Type B pancreatic cell (in vitro differentiated cells): ENCODE data around the gene MAP2K5. TPM values are rescaled to one million over a fixed set of nuclear protein-coding genes. Genes with fewer than 3 reads are reported as not detected.
"Not testable (repeated sequence)": the region's sequence is repeated elsewhere in the genome, so short reads cannot be mapped to it uniquely, and the experiment has no call there.

Experiments
- DNase-seq: peaks from one replicate; pipeline ENCODE4 v3.0.0; 2021; ENCODE audit warnings: mixed read lengths; ENCODE audit not compliant: unreplicated experiment; ENCODE audit errors: extremely low spot score
- H3K27ac Mint-ChIP-seq: 2 replicates; pipeline ENCODE4 v1.8.0; 2021; ENCODE audit warnings: mild to moderate bottlenecking, mixed read lengths
- H3K27me3 Mint-ChIP-seq: 2 replicates; pipeline ENCODE4 v1.8.0; 2021; ENCODE audit warnings: mixed read lengths
- H3K36me3 Mint-ChIP-seq: 2 replicates; pipeline ENCODE4 v1.8.0; 2021; ENCODE audit warnings: mixed read lengths
- H3K4me1 Mint-ChIP-seq: one replicate; pipeline ENCODE4 v1.8.0; 2021; ENCODE audit warnings: mixed read lengths; ENCODE audit not compliant: unreplicated experiment
- H3K4me3 Mint-ChIP-seq: 2 replicates; pipeline ENCODE4 v1.8.0; 2021; ENCODE audit warnings: mild to moderate bottlenecking, mixed read lengths
- H3K9me3 Mint-ChIP-seq: 2 replicates; pipeline ENCODE4 v1.8.0; 2021; ENCODE audit warnings: mixed read lengths
- CTCF ChIP-seq: fragments of 200-600 bp; sonication (generic); conservative IDR thresholded peaks from 2 replicates; pipeline ENCODE4 v1.5.0; 2021; ENCODE audit warnings: antibody characterized with exemption, mild to moderate bottlenecking
- total RNA-seq: library from RNA; stranded (reverse); gene quantifications from 2 replicates; pipeline ENCODE4 v1.2.1, GENCODE V29; 2021; ENCODE audit warnings: low replicate concordance

Gene MAP2K5
- total RNA-seq, 1 donor from 2014 or later = 21.8 TPM

DNA sequence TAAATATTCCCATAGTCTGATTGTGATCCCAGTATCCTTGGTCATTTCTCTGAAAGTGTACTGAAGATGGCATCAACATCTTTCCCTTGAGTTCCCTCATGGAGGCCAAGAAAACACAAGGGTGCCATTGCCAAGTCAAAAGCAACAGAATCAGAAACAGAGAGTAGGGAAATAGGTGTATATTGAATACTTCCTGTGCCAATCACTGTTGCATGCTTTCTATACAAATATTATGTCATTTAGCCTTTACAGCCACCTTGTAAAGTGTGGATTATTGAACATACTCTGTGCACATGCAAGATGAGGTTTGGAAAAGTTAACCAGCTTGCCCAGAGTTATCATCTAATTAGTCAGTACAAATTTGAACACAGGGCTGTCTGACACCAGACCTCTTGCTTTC, 117.9 kb downstream of the MAP2K5 start:
- Mint-ChIP-seq H3K4me1 (no peaks in the 10 kb centered on the region), H3K36me3 (peaks cover 32% of the 10 kb centered on the region), H3K4me3 (no peak overlapping the region), H3K27ac (no peak overlapping the region), H3K27me3 (no peaks in the 10 kb centered on the region), H3K9me3 (peaks cover 6% of the 10 kb centered on the region)
- DNase-seq = no peak
- TF ChIP-seq CTCF = no peak

GRCh38 chr15:67660874-67661606, 118.5 kb downstream of the MAP2K5 start:
- Mint-ChIP-seq H3K27me3 (no peaks in the 10 kb centered on the region), H3K4me3 (no peak overlapping the region), H3K4me1 (no peaks in the 10 kb centered on the region), H3K36me3 (peaks cover 26% of the 10 kb centered on the region), H3K9me3 (peaks cover under 1% of the 10 kb centered on the region), H3K27ac (no peak overlapping the region)
- TF ChIP-seq CTCF = no peak
- DNase-seq = no peak

DNA sequence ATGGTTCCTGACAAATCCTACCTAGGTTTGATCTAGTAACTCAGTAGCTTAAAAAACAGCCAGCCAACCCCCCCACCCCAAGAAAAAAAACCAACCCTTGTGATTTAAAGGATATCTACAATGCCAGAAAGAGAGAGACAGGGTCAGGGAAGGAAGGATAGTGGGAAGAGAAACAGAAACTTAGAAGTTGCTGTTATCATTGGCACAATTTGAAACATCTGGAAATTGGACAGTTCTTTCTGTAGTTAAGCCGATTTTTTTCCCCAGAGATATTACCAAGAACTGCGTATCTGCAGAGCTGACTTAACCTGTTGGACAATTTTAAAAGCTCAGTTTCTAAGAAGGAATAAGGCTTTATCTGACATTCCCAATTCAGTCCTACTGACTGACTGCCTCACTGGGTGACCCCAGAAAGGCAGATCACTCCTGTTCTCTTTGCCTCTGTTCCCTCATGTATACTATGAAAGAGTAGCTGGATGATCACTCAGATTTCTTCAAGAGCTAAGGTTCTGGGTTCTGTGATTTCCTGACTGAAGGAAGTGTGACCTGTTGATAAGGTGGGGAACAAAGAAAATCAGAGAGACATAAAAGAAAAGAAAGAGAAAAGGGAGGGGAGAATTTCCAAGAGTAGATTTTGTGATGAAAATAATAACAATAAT, 128.3 kb downstream of the MAP2K5 start:
- H3K9me3 Mint-ChIP-seq = no peaks in the 10 kb centered on the region
- no peak for DNase-seq
- H3K4me1 Mint-ChIP-seq = no peaks in the 10 kb centered on the region
- H3K27me3 Mint-ChIP-seq = no peaks in the 10 kb centered on the region
- TF ChIP-seq CTCF = no peak
- H3K36me3 Mint-ChIP-seq = peaks cover 4% of the 10 kb centered on the region
- H3K27ac Mint-ChIP-seq = no peak overlapping the region
- H3K4me3 Mint-ChIP-seq = no peak overlapping the region

DNA sequence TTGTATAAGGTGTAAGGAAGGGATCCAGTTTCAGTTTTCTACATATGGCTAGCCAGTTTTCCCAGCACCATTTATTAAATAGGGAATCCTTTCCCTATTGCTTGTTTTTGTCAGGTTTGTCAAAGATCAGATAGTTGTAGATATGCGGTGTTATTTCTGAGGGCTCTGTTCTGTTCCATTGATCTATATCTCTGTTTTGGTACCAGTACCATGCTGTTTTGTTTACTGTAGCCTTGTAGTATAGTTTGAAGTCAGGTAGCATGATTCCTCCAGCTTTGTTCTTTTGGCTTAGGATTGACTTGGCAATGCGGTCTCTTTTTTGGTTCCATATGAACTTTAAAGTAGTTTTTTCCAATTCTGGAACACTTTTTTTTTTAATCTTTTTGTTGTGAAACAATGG, 130.3 kb downstream of the MAP2K5 start:
- not testable (repeated sequence) for DNase-seq, H3K9me3 Mint-ChIP-seq, H3K27ac Mint-ChIP-seq, H3K4me3 Mint-ChIP-seq, H3K36me3 Mint-ChIP-seq, H3K4me1 Mint-ChIP-seq, H3K27me3 Mint-ChIP-seq

- no peaks in the 10 kb centered on the region for H3K9me3 Mint-ChIP-seq
- H3K4me1 Mint-ChIP-seq = no peaks in the 10 kb centered on the region
- H3K27ac Mint-ChIP-seq = no peak overlapping the region
- H3K4me3 Mint-ChIP-seq = no peak overlapping the region
- no peaks in the 10 kb centered on the region for H3K27me3 Mint-ChIP-seq
- TF ChIP-seq CTCF = no peak
- H3K36me3 Mint-ChIP-seq = no peaks in the 10 kb centered on the region
- DNase-seq = no peak
Measured at GRCh38 chr15:67674983-67675382, 132.5 kb downstream of the MAP2K5 start.

DNA sequence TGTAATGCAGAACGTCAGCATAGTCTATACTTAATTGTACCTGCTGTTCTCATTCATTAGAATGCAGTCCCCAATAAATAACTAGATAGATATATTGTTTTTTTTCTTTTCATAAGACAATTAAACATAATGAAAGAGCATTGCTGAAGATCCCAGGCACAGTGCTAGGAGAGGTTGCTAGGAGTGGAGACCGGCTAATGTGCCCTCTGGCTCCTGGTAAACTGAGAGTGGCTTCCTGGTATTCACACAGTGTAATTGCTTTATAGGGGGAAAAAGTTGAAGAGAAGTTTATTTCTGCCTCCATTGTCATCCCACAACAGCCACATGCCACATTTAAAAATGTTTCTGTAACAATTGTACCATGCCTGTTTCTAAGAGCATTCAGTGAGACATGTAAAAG, 135.6 kb downstream of the MAP2K5 start:
- no peak for DNase-seq
- no peak for TF ChIP-seq CTCF
- no peaks in the 10 kb centered on the region for H3K9me3 Mint-ChIP-seq
- no peak overlapping the region for H3K27ac Mint-ChIP-seq
- H3K4me3 Mint-ChIP-seq = no peak overlapping the region
- no peaks in the 10 kb centered on the region for H3K27me3 Mint-ChIP-seq
- H3K36me3 Mint-ChIP-seq = peaks cover 4% of the 10 kb centered on the region
- H3K4me1 Mint-ChIP-seq = no peaks in the 10 kb centered on the region
